GM12875 (cell line): ENCODE results near the gene EDC3.

Experiments used
- H3K4me3 ChIP-seq: one replicate; pipeline ENCODE4 v1.5.1; 2011; ENCODE audit warnings: low read depth, low read length, control low read depth
- CTCF ChIP-seq: IDR thresholded peaks from 2 replicates; pipeline ENCODE4 v1.5.1; 2011; ENCODE audit warnings: low read depth, mild to moderate bottlenecking, control low read depth, inconsistent platforms, low read length, moderate library complexity, borderline replicate concordance; ENCODE audit not compliant: insufficient read depth

The EDC3 gene

GRCh38 chr15:74723187-74723586 lies 27.4 kb upstream of the EDC3 start:
- no peak overlapping the region for H3K4me3 ChIP-seq
- no peak for TF ChIP-seq CTCF

- H3K4me3 ChIP-seq: no peak overlapping the region
- no peak for TF ChIP-seq CTCF
These were observed 26.8 kb upstream of the EDC3 start for GRCh38 chr15:74722591-74722990.

- no peak overlapping the region for H3K4me3 ChIP-seq
- no peak for TF ChIP-seq CTCF
These were observed 20.8 kb upstream of the EDC3 start for GRCh38 chr15:74716651-74717050.

- no peak overlapping the region for H3K4me3 ChIP-seq
- TF ChIP-seq CTCF: no peak
These were observed 16.5 kb upstream of the EDC3 start for GRCh38 chr15:74712311-74712710.

GRCh38 chr15:74710319-74711094 lies 14.7 kb upstream of the EDC3 start:
- no peak overlapping the region for H3K4me3 ChIP-seq
- TF ChIP-seq CTCF: no peak

GRCh38 chr15:74709892-74710291 lies 14.1 kb upstream of the EDC3 start:
- TF ChIP-seq CTCF: no peak
- H3K4me3 ChIP-seq: no peak overlapping the region

- no peak for TF ChIP-seq CTCF
- H3K4me3 ChIP-seq: no peak overlapping the region
These were observed 13.2 kb upstream of the EDC3 start for GRCh38 chr15:74709011-74709410.
